Vagina (tissue), 2 donors: Measurements from ENCODE around the gene PLPPR2. TPM values are rescaled to one million over a fixed set of nuclear protein-coding genes. Genes with fewer than 3 reads are reported as not detected.
"Not testable (repeated sequence)": the region's sequence is repeated elsewhere in the genome, so short reads cannot be mapped to it uniquely, and the experiment has no call there.

Source experiments
- DNase-seq, 2 donors: peaks; one replicate each; pipeline ENCODE4 v3.0.0-alpha.2; 2017; ENCODE audit errors: extremely low spot score in 2 of 2
- H3K27ac ChIP-seq: fragments of 200-600 bp; sonication (generic); one replicate; pipeline ENCODE4 v1.5.1; 2019
- H3K27me3 ChIP-seq: fragments of 200-600 bp; sonication (generic); one replicate; pipeline ENCODE4 v1.5.1; 2019
- H3K36me3 ChIP-seq, 2 donors: fragments of 200-600 bp; sonication (generic); one replicate each; pipeline ENCODE4 v1.5.1; 2017 to 2019
- H3K4me1 ChIP-seq: fragments of 200-600 bp; sonication (generic); one replicate; pipeline ENCODE4 v1.5.1; 2019
- H3K4me3 ChIP-seq, 2 donors: fragments of 200-600 bp; sonication (generic); 1 replicate in 1 of 2; 2 replicates in 1 of 2; pipeline ENCODE4 v1.5.1; 2016 to 2019
- H3K9me3 ChIP-seq: fragments of 200-600 bp; sonication (generic); one replicate; pipeline ENCODE4 v1.5.1; 2019
- POLR2A ChIP-seq, 2 donors: fragments of 450-650 bp; IDR thresholded peaks; one replicate each; pipeline ENCODE4 v1.6.1; 2017; ENCODE audit warnings: antibody characterized with exemption in 2 of 2, mild to moderate bottlenecking in 2 of 2, moderate library complexity in 2 of 2
- POLR2AphosphoS5 ChIP-seq, 2 donors: sonication (generic); formaldehyde crosslinking; IDR thresholded peaks; one replicate each; pipeline ENCODE4 v1.9.0; 2017; ENCODE audit warnings: antibody characterized with exemption in 2 of 2, mild to moderate bottlenecking in 2 of 2, low read depth in 1 of 2; ENCODE audit not compliant: insufficient read depth in 1 of 2
- intact Hi-C: fragments of 100-400 bp; cut with DNase I; formaldehyde crosslinking; loops from one replicate; pipeline ENCODE4 v1.15.1; 2023
- total RNA-seq: library from RNA; depleted of rRNA; stranded (reverse); fragments of >200 nt; gene quantifications from one replicate; pipeline ENCODE4 v1.2.3, GENCODE V29; 2016
- TF ChIP-seq, protein P1 (sequence below), 3 experiments: fragments of 450-650 bp in 2 of 3; fragments of 200-600 bp in 1 of 3; sonication (generic) in 1 of 3; IDR thresholded peaks; one replicate each; pipeline ENCODE4 v1.5.1; 2017 to 2019; ENCODE audit warnings: antibody characterized with exemption in 3 of 3, mild to moderate bottlenecking in 2 of 3, moderate library complexity in 2 of 3

Gene PLPPR2
- total RNA-seq, 1 donor from 2014 or later: 16.5 TPM

DNA sequence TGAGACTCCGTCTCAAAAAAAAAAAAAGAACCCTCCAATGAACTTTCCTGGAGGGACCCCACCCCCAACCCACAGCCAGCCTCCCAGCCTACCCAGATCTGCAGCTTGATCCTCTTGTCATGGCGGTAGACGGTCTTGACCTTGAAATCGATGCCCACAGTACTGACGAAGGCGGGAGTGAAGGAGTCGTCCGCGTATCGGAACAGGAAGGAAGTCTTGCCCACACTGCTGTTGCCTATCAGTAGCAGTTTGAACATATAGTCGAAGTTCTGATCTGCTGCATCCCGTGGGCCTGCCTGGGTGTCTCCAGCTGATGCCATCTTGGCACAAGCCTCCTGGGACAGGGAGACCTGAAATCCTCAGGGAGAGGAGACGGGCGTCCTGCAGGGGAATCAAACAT, 18.2 kb upstream of the PLPPR2 start:
- H3K4me1 ChIP-seq: peaks cover 23% of the 10 kb centered on the region
- TF ChIP-seq POLR2A (IDR thresholded peaks at IDR 0.05) (no peak), POLR2AphosphoS5 (IDR thresholded peaks at IDR 0.05; ENCODE audit: insufficient read depth in 1 of 2, low read depth in 1 of 2) (no peak)
- TF ChIP-seq, protein P1, sequence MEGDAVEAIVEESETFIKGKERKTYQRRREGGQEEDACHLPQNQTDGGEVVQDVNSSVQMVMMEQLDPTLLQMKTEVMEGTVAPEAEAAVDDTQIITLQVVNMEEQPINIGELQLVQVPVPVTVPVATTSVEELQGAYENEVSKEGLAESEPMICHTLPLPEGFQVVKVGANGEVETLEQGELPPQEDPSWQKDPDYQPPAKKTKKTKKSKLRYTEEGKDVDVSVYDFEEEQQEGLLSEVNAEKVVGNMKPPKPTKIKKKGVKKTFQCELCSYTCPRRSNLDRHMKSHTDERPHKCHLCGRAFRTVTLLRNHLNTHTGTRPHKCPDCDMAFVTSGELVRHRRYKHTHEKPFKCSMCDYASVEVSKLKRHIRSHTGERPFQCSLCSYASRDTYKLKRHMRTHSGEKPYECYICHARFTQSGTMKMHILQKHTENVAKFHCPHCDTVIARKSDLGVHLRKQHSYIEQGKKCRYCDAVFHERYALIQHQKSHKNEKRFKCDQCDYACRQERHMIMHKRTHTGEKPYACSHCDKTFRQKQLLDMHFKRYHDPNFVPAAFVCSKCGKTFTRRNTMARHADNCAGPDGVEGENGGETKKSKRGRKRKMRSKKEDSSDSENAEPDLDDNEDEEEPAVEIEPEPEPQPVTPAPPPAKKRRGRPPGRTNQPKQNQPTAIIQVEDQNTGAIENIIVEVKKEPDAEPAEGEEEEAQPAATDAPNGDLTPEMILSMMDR (IDR thresholded peaks at IDR 0.05): no peak
- intact Hi-C loops: no loop called here
- H3K9me3 ChIP-seq: no peaks in the 10 kb centered on the region
- no peak overlapping the region for H3K4me3 ChIP-seq
- H3K36me3 ChIP-seq: peaks cover 0 to 51% of the 10 kb centered on the region in 2 donors
- no peaks in the 10 kb centered on the region for H3K27me3 ChIP-seq
- no peak overlapping the region for H3K27ac ChIP-seq
- no peak for DNase-seq

DNA sequence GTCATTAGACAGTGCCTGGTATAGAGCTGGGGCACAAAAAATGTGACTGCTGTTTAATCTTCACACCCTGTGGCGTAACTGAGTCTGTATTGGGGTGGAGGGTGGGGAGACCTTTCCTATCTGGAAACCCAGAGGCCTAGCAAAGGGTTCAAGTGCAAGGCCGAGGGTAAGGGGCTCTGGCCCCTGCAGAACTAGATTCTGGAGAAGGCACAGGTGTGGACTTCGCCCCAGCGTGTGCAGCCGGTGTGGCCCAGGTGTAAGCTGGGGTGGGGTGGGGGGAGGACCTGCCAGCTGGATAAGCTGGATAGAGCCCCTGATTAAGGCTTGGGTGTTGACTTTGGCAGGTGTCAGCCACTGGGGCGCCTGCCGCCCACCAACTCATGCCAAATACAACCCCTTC, 17.1 kb upstream of the PLPPR2 start:
- Histone ChIP-seq H3K36me3 (peaks cover 0 to 41% of the 10 kb centered on the region in 2 donors), H3K27me3 (no peaks in the 10 kb centered on the region)

GRCh38 chr19:11338569-11339253, 16.5 kb upstream of the PLPPR2 start:
- Histone ChIP-seq H3K27me3 (no peaks in the 10 kb centered on the region), H3K4me3 (peak overlapping the region; percentile 73 to 95), H3K36me3 (peaks cover 0 to 35% of the 10 kb centered on the region in 2 donors), H3K27ac (peak overlapping the region; percentile 95), H3K4me1 (peaks cover 33% of the 10 kb centered on the region), H3K9me3 (no peaks in the 10 kb centered on the region)
- DNase-seq: no peak
- TF ChIP-seq POLR2AphosphoS5 (IDR thresholded peaks at IDR 0.05; ENCODE audit: insufficient read depth in 1 of 2, low read depth in 1 of 2) (peak in 1 of 2 donors; percentile 47), POLR2A (IDR thresholded peaks at IDR 0.05) (no peak)
- intact Hi-C loops: no loop called here

More for the DNA sequence above, 17.1 kb upstream of the PLPPR2 start:
- intact Hi-C loops: no loop called here
- H3K27ac ChIP-seq: peak overlapping the region; percentile 95
- no peaks in the 10 kb centered on the region for H3K9me3 ChIP-seq
- H3K4me1 ChIP-seq: peaks cover 27% of the 10 kb centered on the region
- no peak for DNase-seq
- TF ChIP-seq, protein P1 (IDR thresholded peaks at IDR 0.05): no peak
- no peak for TF ChIP-seq POLR2AphosphoS5 (IDR thresholded peaks at IDR 0.05; ENCODE audit: insufficient read depth in 1 of 2, low read depth in 1 of 2)
- TF ChIP-seq POLR2A (IDR thresholded peaks at IDR 0.05): no peak
- H3K4me3 ChIP-seq: peak overlapping the region; percentile 73 to 95

GRCh38 chr19:11339254-11340098, 15.8 kb upstream of the PLPPR2 start, which contains the start of gene RAB3D:
RAB3D (minus strand) TSS chr19:11339657; CDS start chr19:11337399, 2,258 bp downstream.
- H3K9me3 ChIP-seq: no peaks in the 10 kb centered on the region
- H3K4me1 ChIP-seq: peaks cover 40% of the 10 kb centered on the region
- peak within 1 kb of the TSS; percentile 73 to 95 for H3K4me3 ChIP-seq
- H3K36me3 ChIP-seq: peaks cover 0 to 27% of the 10 kb centered on the region in 2 donors
- intact Hi-C loops: loop anchor here (10.0 kb wide), 1 partner anchor 1555 kb away; the partner anchor contains the start of gene GCDH
- H3K27me3 ChIP-seq: no peaks in the 10 kb centered on the region
- no peak for DNase-seq
- TF ChIP-seq POLR2AphosphoS5 (IDR thresholded peaks at IDR 0.05; ENCODE audit: insufficient read depth in 1 of 2, low read depth in 1 of 2) (peak; percentile 29 to 95), POLR2A (IDR thresholded peaks at IDR 0.05) (peak in 1 of 2 donors; percentile 60)
- TF ChIP-seq, protein P1 (IDR thresholded peaks at IDR 0.05): no peak
- H3K27ac ChIP-seq: peak within 1 kb of the TSS; percentile 95

- Histone ChIP-seq H3K27ac (peak overlapping the region; percentile 95), H3K4me1 (peaks cover 46% of the 10 kb centered on the region), H3K4me3 (peak overlapping the region in 1 of 2 donors; percentile 73), H3K36me3 (peaks cover 0 to 21% of the 10 kb centered on the region in 2 donors)
- H3K27me3 ChIP-seq, H3K9me3 ChIP-seq, DNase-seq: not testable (repeated sequence)
- intact Hi-C loops: loop anchor here (10.0 kb wide), 1 partner anchor 1555 kb away; the partner anchor contains the start of gene GCDH
Observed at GRCh38 chr19:11340099-11340467, 15.1 kb upstream of the PLPPR2 start.
